Suprapubic skin (tissue), 3 donors: ENCODE results near the gene BTBD18.
A peak's percentile ranks its signal among the peaks of the same experiment; 100 is the strongest.

ENCODE experiments used
- CTCF ChIP-seq, 2 donors: fragments of 200-600 bp in 1 of 2; fragments of 450-650 bp in 1 of 2; sonication (generic) in 1 of 2; IDR thresholded peaks; one replicate each; pipeline ENCODE4 v1.5.1; 2016 to 2019; ENCODE audit warnings: antibody characterized with exemption in 2 of 2, mild to moderate bottlenecking in 1 of 2, moderate library complexity in 1 of 2
- EP300 ChIP-seq: sonication (generic); formaldehyde crosslinking; IDR thresholded peaks from one replicate; pipeline ENCODE4 v1.6.1; 2017; ENCODE audit warnings: antibody characterized with exemption

GRCh38 chr11:57751676-57752253 is at the start of gene BTBD18:
- TF ChIP-seq CTCF (IDR thresholded peaks at IDR 0.05) (peak; percentile 16 to 31), EP300 (no peak)
